Left cardiac atrium (tissue), 4 donors: Measurements from ENCODE around the gene STX7. TPM values are rescaled to one million over a fixed set of nuclear protein-coding genes. Genes with fewer than 3 reads are reported as not detected.

Experiments used
- ATAC-seq, 2 donors: fragments of 200-7000 bp; cut with Tn5 transposase; one replicate each; pipeline ENCODE4 v1.9.1; 2020; ENCODE audit warnings: mild to moderate bottlenecking in 2 of 2, moderate library complexity in 2 of 2
- DNase-seq: peaks from one replicate; pipeline ENCODE4 v3.0.0-alpha.2; 2020
- intact Hi-C, 2 donors: fragments of 100-400 bp; cut with DNase I; formaldehyde crosslinking; loops; one replicate each; pipeline versions ENCODE4 v1.14.1 to v1.15.1; 2022 to 2023
- total RNA-seq, 2 donors: library from RNA; stranded (reverse); fragmentation: NEBNext Ultra II Directional; extraction: Animal tissue kit (Norgen Biotek cat#: 25700); gene quantifications; one replicate each; pipeline ENCODE4 v1.2.1, GENCODE V29; 2021
- donor health status: DM: no; HTN: yes; CAD: no.
- donor health status: DM: no; HTN: yes; CAD: no; lungs with severe emphysema.
- donor health status: DM: yes; HTN: yes; CAD: no.
- donor health status: Dilated cardiomyopathy.

STX7 gene
- total RNA-seq, 2 donors from 2014 or later = 46.4 to 53.0 TPM

DNA sequence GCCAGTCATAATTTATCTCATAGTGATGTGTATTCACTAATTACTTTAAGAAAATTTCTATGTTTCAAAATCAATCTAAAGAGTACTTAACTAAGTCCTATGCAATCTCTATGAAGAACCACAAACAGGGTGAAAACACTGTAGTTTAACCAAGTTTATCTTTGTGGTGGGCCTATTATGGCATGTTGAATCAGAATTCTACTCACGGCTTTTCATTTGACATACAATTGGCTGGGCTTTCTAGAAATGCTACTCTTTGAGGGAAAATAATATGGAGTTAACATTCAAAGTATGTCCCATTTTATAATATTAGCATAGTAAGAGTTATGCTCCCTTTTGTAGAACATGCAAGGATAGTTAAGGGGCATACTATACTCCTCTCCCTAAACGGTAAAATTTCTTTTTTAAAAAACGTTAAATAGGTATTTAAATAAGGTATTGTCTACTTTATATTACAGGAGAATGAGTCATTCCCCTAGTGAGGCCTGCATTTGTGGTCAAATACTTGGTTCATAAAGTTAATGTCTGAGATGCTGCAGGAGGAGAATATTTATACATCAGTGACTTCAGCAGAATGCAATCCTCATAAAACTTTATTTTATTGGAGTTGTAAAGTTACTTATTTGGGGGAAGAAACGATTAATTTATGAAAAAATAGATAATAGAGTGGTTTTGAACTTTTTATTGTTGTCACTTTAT, 113.4 kb downstream of the STX7 start:
- no peak for DNase-seq
- intact Hi-C loops = no loop called here
- no peak for ATAC-seq

Other genes with a start within 250 kb of the STX7 start
- gene MOXD1, start 111.6 kb downstream of the STX7 start, total RNA-seq = 1 to 10 TPM; 2.2 to 3.6 TPM
- not detected for gene TAAR9, start 25.2 kb upstream of the STX7 start, total RNA-seq
- not detected for gene TAAR8, start 39.6 kb upstream of the STX7 start, total RNA-seq
- gene TAAR6, start 57.2 kb upstream of the STX7 start, total RNA-seq = not detected
- gene TAAR5, start 76.6 kb upstream of the STX7 start, total RNA-seq = not detected
- gene TAAR2, start 111.2 kb upstream of the STX7 start, total RNA-seq = not detected
- not detected for gene TAAR1, start 146.1 kb upstream of the STX7 start, total RNA-seq
- gene VNN1, start 200.9 kb upstream of the STX7 start, total RNA-seq = 1 to 10 TPM; 1.1 to 4.5 TPM
- gene VNN2, start 244.8 kb upstream of the STX7 start, total RNA-seq = 1 to 10 TPM; 3.8 to 4.1 TPM